HG02981 (cell line): ENCODE data around the gene PRSS3.
"Not testable (repeated sequence)": the region's sequence is repeated elsewhere in the genome, so short reads cannot be mapped to it uniquely, and the experiment has no call there.

ENCODE experiments used
- ATAC-seq: cut with Tn5 transposase; IDR thresholded peaks from one replicate; pipeline ENCODE4 v1.9.1; 2021; ENCODE audit warnings: mild to moderate bottlenecking, moderate library complexity; ENCODE audit not compliant: unreplicated experiment

PRSS3 gene

GRCh38 chr9:33795281-33795680, at the start of gene PRSS3:
Gene PRSS3 (plus strand): TSS chr9:33795561. CDS start chr9:33795574, 13 bp downstream.
- ATAC-seq, result no peak

- no peak for ATAC-seq
Observed at GRCh38 chr9:33748633-33749304, 46.6 kb upstream of the PRSS3 start.

- not testable (repeated sequence) for ATAC-seq
Observed at GRCh38 chr9:33749305-33749654, 46.1 kb upstream of the PRSS3 start.

- no peak for ATAC-seq
Observed at GRCh38 chr9:33750307-33750838, 45.0 kb upstream of the PRSS3 start.

GRCh38 chr9:33750839-33751339, 44.5 kb upstream of the PRSS3 start:
- no peak for ATAC-seq

GRCh38 chr9:33751536-33752129, 43.7 kb upstream of the PRSS3 start:
- no peak for ATAC-seq

- no peak for ATAC-seq
Observed at GRCh38 chr9:33752130-33752637, 43.2 kb upstream of the PRSS3 start.

- not testable (repeated sequence) for ATAC-seq
Observed at GRCh38 chr9:33752789-33753188, 42.6 kb upstream of the PRSS3 start.

- ATAC-seq, result not testable (repeated sequence)
Observed at GRCh38 chr9:33759648-33760047, 35.7 kb upstream of the PRSS3 start.

GRCh38 chr9:33762343-33762742, 33.0 kb upstream of the PRSS3 start:
- ATAC-seq, result no peak

- not testable (repeated sequence) for ATAC-seq
Observed at GRCh38 chr9:33763709-33764108, 31.7 kb upstream of the PRSS3 start.

- ATAC-seq, result no peak
Observed at GRCh38 chr9:33765411-33765810, 29.9 kb upstream of the PRSS3 start.

GRCh38 chr9:33770156-33770880, 25.0 kb upstream of the PRSS3 start:
- not testable (repeated sequence) for ATAC-seq

GRCh38 chr9:33773135-33773534, 22.2 kb upstream of the PRSS3 start:
- not testable (repeated sequence) for ATAC-seq

GRCh38 chr9:33774074-33774659, 21.2 kb upstream of the PRSS3 start:
- ATAC-seq, result not testable (repeated sequence)

GRCh38 chr9:33776578-33776977, 18.8 kb upstream of the PRSS3 start:
- ATAC-seq, result no peak

GRCh38 chr9:33778700-33779351, 16.5 kb upstream of the PRSS3 start:
- peak; percentile 65 for ATAC-seq

GRCh38 chr9:33780276-33780675, 15.1 kb upstream of the PRSS3 start:
- ATAC-seq, result no peak

- no peak for ATAC-seq
Observed at GRCh38 chr9:33781736-33782135, 13.6 kb upstream of the PRSS3 start.

GRCh38 chr9:33782395-33783152, 12.8 kb upstream of the PRSS3 start:
- ATAC-seq, result no peak
